HepG2 (cell line): ENCODE data around the gene E2F1. TPM values are rescaled to one million over a fixed set of nuclear protein-coding genes. Genes with fewer than 3 reads are reported as not detected.

ENCODE experiments used
- ATAC-seq: fragments of 200-7000 bp; cut with Tn5 transposase; 3 replicates; pipeline ENCODE4 v1.9.1; 2020; ENCODE audit warnings: mild to moderate bottlenecking, moderate library complexity
- BruUV-seq: library from RNA; stranded (reverse); fragments of 400-500 nt; replicated peaks from 2 replicates; lab custom pipeline; 2021; lab: Mats Ljungman, UMichigan
- CTCF ChIA-PET: fragments of 300-600 bp; formaldehyde crosslinking; extraction: SDS; loops from one replicate; lab custom pipeline; 2021; ENCODE audit warnings: low total read pairs, inconsistent platforms, low intra/inter-chr PET ratio; lab: Yijun Ruan, JAX
- POLR2A ChIA-PET: fragments of 350-600 bp; sonication (Branson Sonifier 250); formaldehyde crosslinking; loops from one replicate; lab custom pipeline; 2020; ENCODE audit warnings: antibody characterized with exemption, inconsistent platforms; lab: Yijun Ruan, JAX
- DNase-seq: peaks from one replicate; pipeline ENCODE4 v3.0.0-alpha.2; 2015; ENCODE audit warnings: low spot score
- FAIRE-seq: peaks from 3 replicates; lab custom pipeline; 2011; peaks lifted over from hg19 to GRCh38; lab: Jason Lieb, UNC
- H2AFZ ChIP-seq: one replicate; pipeline ENCODE4 v1.6.1; 2011; ENCODE audit warnings: low read length, inconsistent platforms
- H3K27ac ChIP-seq: fragments of 300-600 bp; 3 replicates; pipeline ENCODE4 v1.8.0; 2011; ENCODE audit warnings: mixed run types, mild to moderate bottlenecking, mixed read lengths, low read length, inconsistent platforms; ENCODE audit not compliant: insufficient read depth; ENCODE audit errors: extremely low read length
- H3K27me3 ChIP-seq, 2 experiments: fragments of 200-600 bp in 1 of 2; 2 replicates in 1 of 2; 3 replicates in 1 of 2; pipeline versions ENCODE4 v1.6.0 to v1.8.0; 2011; ENCODE audit warnings: low read length in 2 of 2, mild to moderate bottlenecking in 2 of 2, moderate library complexity in 2 of 2, inconsistent platforms in 1 of 2; ENCODE audit not compliant: insufficient read depth in 2 of 2, control insufficient read depth in 1 of 2
- H3K36me3 ChIP-seq, 2 experiments: fragments of 200-600 bp in 1 of 2; replicated peaks in 1 of 2; 2 replicates in 1 of 2; 3 replicates in 1 of 2; pipeline versions ENCODE4 v1.5.1 to v1.8.0; 2011; ENCODE audit warnings: low read length in 2 of 2, inconsistent platforms in 1 of 2; ENCODE audit not compliant: insufficient read depth in 2 of 2, control insufficient read depth in 1 of 2
- H3K4me1 ChIP-seq: 2 replicates; pipeline ENCODE4 v1.5.1; 2012; ENCODE audit warnings: low read length, inconsistent platforms; ENCODE audit not compliant: insufficient read depth
- H3K4me2 ChIP-seq: 2 replicates; pipeline ENCODE4 v1.6.0; 2011; ENCODE audit warnings: low read depth, low read length, inconsistent platforms
- H3K4me3 ChIP-seq, 3 experiments: fragments of 200-600 bp in 1 of 3; sonication (generic), shearing (Covaris generic) in 1 of 3; replicated peaks in 1 of 3; 2 replicates each; pipeline ENCODE4 v1.5.1; 2011 to 2016; ENCODE audit warnings: low read length in 3 of 3, inconsistent platforms in 2 of 3, low read depth in 2 of 3, mild to moderate bottlenecking in 2 of 3, control low read depth in 1 of 3, mixed read lengths in 1 of 3; ENCODE audit not compliant: insufficient read depth in 1 of 3
- H3K79me2 ChIP-seq: one replicate; pipeline ENCODE4 v1.6.1; 2011; ENCODE audit warnings: low read length, inconsistent platforms; ENCODE audit not compliant: insufficient read depth
- H3K9ac ChIP-seq: 2 replicates; pipeline ENCODE4 v1.6.0; 2011; ENCODE audit warnings: mild to moderate bottlenecking, low read depth, low read length, inconsistent platforms; ENCODE audit not compliant: insufficient read depth
- H3K9me3 ChIP-seq: 2 replicates; pipeline ENCODE4 v1.5.1; 2012; ENCODE audit warnings: mild to moderate bottlenecking, low read length
- H4K20me1 ChIP-seq: 2 replicates; pipeline ENCODE4 v1.6.0; 2011; ENCODE audit warnings: inconsistent platforms, mild to moderate bottlenecking, low read length, moderate library complexity; ENCODE audit not compliant: insufficient read depth
- ARNTL ChIP-seq: sonication (generic); formaldehyde crosslinking; IDR thresholded peaks from 2 replicates; pipeline ENCODE4 v1.4.0; 2020; ENCODE audit warnings: mild to moderate bottlenecking, missing genetic modification reagents
- ATF7 ChIP-seq, 2 experiments: fragments of 450-650 bp in 1 of 2; sonication (generic) in 1 of 2; formaldehyde crosslinking in 1 of 2; IDR thresholded peaks; 2 replicates each; pipeline versions ENCODE4 v1.4.0 to v1.6.1; 2016 to 2020; ENCODE audit warnings: antibody characterized with exemption in 1 of 2, mild to moderate bottlenecking in 1 of 2, missing genetic modification reagents in 1 of 2
- BCL3 ChIP-seq: sonication (generic); formaldehyde crosslinking; IDR thresholded peaks from 2 replicates; pipeline ENCODE4 v1.5.1; 2020; ENCODE audit warnings: mild to moderate bottlenecking, missing genetic modification reagents, moderate library complexity
- CREM ChIP-seq, 2 experiments: sonication (generic) in 1 of 2; formaldehyde crosslinking in 1 of 2; IDR thresholded peaks; 2 replicates each; pipeline versions ENCODE4 v1.4.0 to v1.6.1; 2016 to 2020; ENCODE audit warnings: antibody characterized with exemption in 1 of 2, mild to moderate bottlenecking in 1 of 2, missing genetic modification reagents in 1 of 2
- DNMT1 ChIP-seq: sonication (generic); formaldehyde crosslinking; IDR thresholded peaks from 2 replicates; pipeline ENCODE4 v1.5.1; 2020; ENCODE audit warnings: mild to moderate bottlenecking, missing genetic modification reagents
- KLF12 ChIP-seq: sonication (generic); formaldehyde crosslinking; IDR thresholded peaks from 2 replicates; pipeline ENCODE4 v1.4.0; 2020; ENCODE audit warnings: missing genetic modification reagents, borderline replicate concordance
- KLF9 ChIP-seq: IDR thresholded peaks from 2 replicates; pipeline ENCODE4 v1.6.1; 2016; ENCODE audit warnings: low read depth
- MNT ChIP-seq: fragments of 450-650 bp; IDR thresholded peaks from 2 replicates; pipeline ENCODE4 v1.6.1; 2016
- PREB ChIP-seq: sonication (generic); formaldehyde crosslinking; IDR thresholded peaks from 2 replicates; pipeline ENCODE4 v1.4.0; 2020; ENCODE audit warnings: missing genetic modification reagents
- RXRA ChIP-seq: sonication (generic); formaldehyde crosslinking; IDR thresholded peaks from 2 replicates; pipeline ENCODE4 v1.5.1; 2020; ENCODE audit warnings: missing genetic modification reagents
- SP140L ChIP-seq: sonication (generic); formaldehyde crosslinking; IDR thresholded peaks from 2 replicates; pipeline ENCODE4 v1.4.0; 2020; ENCODE audit warnings: missing genetic modification reagents, borderline replicate concordance
- ZNF205 ChIP-seq: IDR thresholded peaks from 2 replicates; pipeline ENCODE4 v1.6.1; 2018; ENCODE audit warnings: missing biosample characterization, missing genetic modification reagents
- ZNF235 ChIP-seq: sonication (generic); formaldehyde crosslinking; IDR thresholded peaks from 2 replicates; pipeline ENCODE4 v1.8.1; 2023; ENCODE audit warnings: mild to moderate bottlenecking, missing genetic modification reagents, borderline replicate concordance
- ZNF83 ChIP-seq: sonication (generic); formaldehyde crosslinking; IDR thresholded peaks from 2 replicates; pipeline ENCODE4 v1.4.0; 2020; ENCODE audit warnings: missing genetic modification reagents, mild to moderate bottlenecking, borderline replicate concordance
- WGBS: methylation state at CpG from one replicate; pipeline ENCODE4 v1.1.6; 2017; ENCODE audit warnings: low lambda C conversion rate; 5-methylcytosine and 5-hydroxymethylcytosine counted together
- in situ Hi-C: cut with HindIII; loops from 2 replicates; pipeline ENCODE4 v1.10.0; 2017; ENCODE audit warnings: low pct_unique_long_range_greater_than_20kb; ENCODE audit not compliant: extremely low pct_ligation_motif_present
- intact Hi-C: fragments of 100-400 bp; cut with micrococcal nuclease; formaldehyde crosslinking; loops from one replicate; pipeline ENCODE4 v1.10.0; 2022; ENCODE audit not compliant: unreplicated experiment
- polyA plus RNA-seq, 8 experiments: library from polyadenylated mRNA; depleted of rRNA in 3 of 8; stranded (reverse) in 7 of 8; unstranded in 1 of 8; fragments of >200 nt; fragmentation: Illumina TruSeq in 4 of 8; extraction: Trizol in 4 of 8; gene quantifications; 2 replicates each; pipeline versions ENCODE4 v1.2.1 to v1.2.3, GENCODE V29; 2011 to 2016; ENCODE audit warnings: low read depth in 4 of 8, missing spikeins in 1 of 8, mixed read lengths in 1 of 8; ENCODE audit not compliant: insufficient read depth in 1 of 8
- total RNA-seq, 5 experiments: library from RNA; depleted of rRNA; stranded (reverse); fragments of >200 nt; fragmentation: Illumina TruSeq; extraction: Trizol; gene quantifications; 2 replicates each; pipeline ENCODE4 v1.2.3, GENCODE V29; 2016; ENCODE audit warnings: low read depth in 1 of 5

The E2F1 gene
- total and polyA plus RNA-seq, 2 of the 13 experiments (the other 11 are each of a cell fraction or from before 2014, with no cell fraction given) = 25.5 to 39.4 TPM

- POLR2A ChIA-PET = no interaction called here
- Histone ChIP-seq H2AFZ (no peak overlapping the region), H3K27me3 (peaks cover 2 to 4% of the 10 kb centered on the region in 2 experiments; a peak in 2 of 5 replicates), H3K27ac (no peak overlapping the region)
- no peak for ATAC-seq
- TF ChIP-seq PREB (CRISPR knock-in tag) = 0 out of 2 replicates have a peak, but pooled peaks have one; percentile 26
- peak; percentile 98 for TF ChIP-seq MNT
- 0 out of 2 replicates have a peak, but pooled peaks have one; percentile 32 for TF ChIP-seq KLF12 (CRISPR knock-in tag)
- TF ChIP-seq CREM (IDR thresholded peaks at IDR 0.05) = no peak
- TF ChIP-seq CREM (CRISPR knock-in tag; IDR thresholded peaks at IDR 0.05) = no peak
- TF ChIP-seq, all 625 proteins: peak for 3
- Histone ChIP-seq H3K9ac (no peak overlapping the region), H4K20me1 (no peaks in the 10 kb centered on the region), H3K4me3 (no peak overlapping the region), H3K4me2 (no peak overlapping the region), H3K79me2 (no peaks in the 10 kb centered on the region), H3K4me1 (peaks cover 73% of the 10 kb centered on the region), H3K36me3 (no peaks in the 10 kb centered on the region), H3K9me3 (no peaks in the 10 kb centered on the region)
- FAIRE-seq (no peak), DNase-seq (no peak)
- in situ Hi-C loops = no loop called here
- BruUV-seq = no TSS peak
- CTCF ChIA-PET = no interaction called here
- intact Hi-C loops = no loop called here
- 17% methylated on average over 2 of the region's 2 CpGs for WGBS
Measured at GRCh38 chr20:33716498-33716897, 30.3 kb upstream of the E2F1 start.

GRCh38 chr20:33713865-33714367 is 27.7 kb upstream of the E2F1 start:
- no peaks in the 10 kb centered on the region for H3K9me3 ChIP-seq
- POLR2A ChIA-PET = no interaction called here
- in situ Hi-C loops (no loop called here), intact Hi-C loops (no loop called here)
- H3K4me3 ChIP-seq = no peak overlapping the region
- no peaks in the 10 kb centered on the region for H4K20me1 ChIP-seq
- H3K27ac ChIP-seq = no peak overlapping the region
- no peaks in the 10 kb centered on the region for H3K79me2 ChIP-seq
- DNase-seq (no peak), ATAC-seq (no peak), FAIRE-seq (no peak)
- CTCF ChIA-PET = no interaction called here
- H2AFZ ChIP-seq = no peak overlapping the region
- peaks cover 2 to 4% of the 10 kb centered on the region in 2 experiments; a peak in 2 of 5 replicates for H3K27me3 ChIP-seq
- 38% methylated on average over 10 of the region's 10 CpGs for WGBS
- no peak overlapping the region for H3K4me2 ChIP-seq
- no peak overlapping the region for H3K9ac ChIP-seq
- peaks cover 73% of the 10 kb centered on the region for H3K4me1 ChIP-seq
- H3K36me3 ChIP-seq = no peaks in the 10 kb centered on the region
- BruUV-seq = no TSS peak
- 0 out of 2 replicates have a peak, but pooled peaks have one; percentile 27 for TF ChIP-seq ARNTL (CRISPR knock-in tag)
- TF ChIP-seq RXRA (CRISPR knock-in tag) = peak; percentile 42; the same call in 1 of the 2 replicates
- TF ChIP-seq KLF9 (CRISPR knock-in tag) = no peak
- TF ChIP-seq BCL3 (CRISPR knock-in tag) = 0 out of 2 replicates have a peak, but pooled peaks have one; percentile 31
- TF ChIP-seq SP140L (CRISPR knock-in tag) = no peak
- TF ChIP-seq ATF7 (IDR thresholded peaks at IDR 0.05) = no peak
- 0 out of 2 replicates have a peak, but pooled peaks have one; percentile 51 for TF ChIP-seq ATF7 (CRISPR knock-in tag; IDR thresholded peaks at IDR 0.05)
- peak; percentile 46; the same call in 1 of the 2 replicates for TF ChIP-seq DNMT1 (CRISPR knock-in tag)
- no peak for TF ChIP-seq ZNF205 (CRISPR knock-in tag)
- TF ChIP-seq ZNF235 (CRISPR knock-in tag) = no peak
- TF ChIP-seq ZNF83 (CRISPR knock-in tag) = no peak
